ENCODE results near the gene PDZD2.

DNA sequence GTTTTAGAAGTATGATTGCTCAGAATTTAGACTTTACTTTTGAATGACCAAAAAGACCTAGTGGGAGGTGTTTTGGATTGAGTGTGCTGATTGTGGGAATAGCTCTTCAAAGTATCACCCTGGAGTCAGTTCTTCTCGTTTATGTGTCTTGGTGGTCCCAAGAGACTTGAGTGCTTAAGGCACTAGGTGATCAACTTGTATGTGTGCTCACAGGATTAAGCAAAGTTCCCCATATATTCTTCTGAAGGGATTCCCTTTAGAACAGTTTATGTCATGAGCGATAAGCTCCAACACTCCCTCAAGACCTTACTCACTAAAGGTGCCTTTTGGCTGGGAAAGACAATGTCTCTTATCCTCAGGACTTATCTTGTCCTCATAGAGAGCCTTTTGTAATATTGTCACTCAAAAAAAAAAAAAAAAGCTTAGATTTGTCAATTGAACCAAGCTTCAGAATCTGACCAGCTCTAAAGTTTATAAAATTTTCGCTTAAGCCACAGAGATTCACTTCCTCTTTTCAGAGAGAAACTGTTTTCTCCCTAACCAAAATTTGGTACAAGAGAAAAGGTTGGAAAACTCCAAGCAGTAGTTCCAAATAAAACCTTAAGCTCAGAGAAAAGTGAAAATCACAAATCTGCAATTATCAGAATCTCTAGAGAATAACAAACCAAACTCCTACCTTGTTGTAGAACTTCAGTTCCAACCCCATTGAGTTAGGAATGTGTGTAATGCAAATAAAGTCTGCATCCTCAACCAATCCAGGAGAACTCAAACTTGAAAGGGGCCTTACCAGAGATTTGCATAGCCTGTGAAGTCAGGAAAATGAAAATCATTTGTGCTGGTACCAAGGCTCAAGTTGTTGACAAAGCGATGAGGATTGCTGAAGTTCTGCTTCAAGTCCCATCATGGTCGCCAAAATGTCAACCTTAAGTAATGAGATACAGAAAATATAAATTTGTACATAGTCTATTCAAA lies 40.0 kb upstream of the PDZD2 start:
- TF ChIP-seq, protein P1, sequence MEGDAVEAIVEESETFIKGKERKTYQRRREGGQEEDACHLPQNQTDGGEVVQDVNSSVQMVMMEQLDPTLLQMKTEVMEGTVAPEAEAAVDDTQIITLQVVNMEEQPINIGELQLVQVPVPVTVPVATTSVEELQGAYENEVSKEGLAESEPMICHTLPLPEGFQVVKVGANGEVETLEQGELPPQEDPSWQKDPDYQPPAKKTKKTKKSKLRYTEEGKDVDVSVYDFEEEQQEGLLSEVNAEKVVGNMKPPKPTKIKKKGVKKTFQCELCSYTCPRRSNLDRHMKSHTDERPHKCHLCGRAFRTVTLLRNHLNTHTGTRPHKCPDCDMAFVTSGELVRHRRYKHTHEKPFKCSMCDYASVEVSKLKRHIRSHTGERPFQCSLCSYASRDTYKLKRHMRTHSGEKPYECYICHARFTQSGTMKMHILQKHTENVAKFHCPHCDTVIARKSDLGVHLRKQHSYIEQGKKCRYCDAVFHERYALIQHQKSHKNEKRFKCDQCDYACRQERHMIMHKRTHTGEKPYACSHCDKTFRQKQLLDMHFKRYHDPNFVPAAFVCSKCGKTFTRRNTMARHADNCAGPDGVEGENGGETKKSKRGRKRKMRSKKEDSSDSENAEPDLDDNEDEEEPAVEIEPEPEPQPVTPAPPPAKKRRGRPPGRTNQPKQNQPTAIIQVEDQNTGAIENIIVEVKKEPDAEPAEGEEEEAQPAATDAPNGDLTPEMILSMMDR (IDR thresholded peaks at IDR 0.05) = no peak
- no peak for TF ChIP-seq EP300 (IDR thresholded peaks at IDR 0.05)
- TF ChIP-seq POLR2A (IDR thresholded peaks at IDR 0.05; ENCODE audit: low read depth) = no peak
- TF ChIP-seq POLR2AphosphoS5 (IDR thresholded peaks at IDR 0.05) = no peak

Data from esophagus muscularis mucosa (tissue), 4 donors.